Liver (tissue), 9 donors: ENCODE measurements around the gene NDUFC2. TPM values are rescaled to one million over a fixed set of nuclear protein-coding genes. Genes with fewer than 3 reads are reported as not detected.

Experiments used
- DNase-seq: peaks from one replicate; pipeline ENCODE4 v3.0.0-alpha.2; 2017; ENCODE audit warnings: low spot score
- H3K27ac ChIP-seq, 2 donors: one replicate each; pipeline ENCODE4 v1.7.0; 2013; ENCODE audit warnings: inconsistent platforms in 2 of 2, low read length in 2 of 2, control low read depth in 1 of 2, low read depth in 1 of 2, mild to moderate bottlenecking in 1 of 2
- H3K27me3 ChIP-seq, 4 donors: one replicate each; pipeline versions ENCODE4 v1.6.1 to v1.7.0; 2013; ENCODE audit warnings: low read length in 3 of 4, inconsistent platforms in 1 of 4, mild to moderate bottlenecking in 1 of 4, moderate library complexity in 1 of 4; ENCODE audit not compliant: control insufficient read depth in 4 of 4, insufficient read depth in 4 of 4
- H3K36me3 ChIP-seq, 4 donors: one replicate each; pipeline versions ENCODE4 v1.6.1 to v1.7.0; 2013; ENCODE audit warnings: low read length in 3 of 4, mild to moderate bottlenecking in 3 of 4, low read depth in 1 of 4, moderate library complexity in 1 of 4; ENCODE audit not compliant: control insufficient read depth in 4 of 4, insufficient read depth in 3 of 4
- H3K4me1 ChIP-seq, 4 donors: one replicate each; pipeline versions ENCODE4 v1.6.1 to v1.7.0; 2013; ENCODE audit warnings: low read length in 3 of 4, mild to moderate bottlenecking in 3 of 4, moderate library complexity in 1 of 4; ENCODE audit not compliant: control insufficient read depth in 4 of 4, insufficient read depth in 4 of 4
- H3K4me3 ChIP-seq, 3 donors: one replicate each; pipeline versions ENCODE4 v1.6.1 to v1.7.0; 2013; ENCODE audit warnings: low read length in 3 of 3, control low read depth in 1 of 3, low read depth in 1 of 3, mild to moderate bottlenecking in 1 of 3
- H3K9ac ChIP-seq, 2 donors: one replicate each; pipeline ENCODE4 v1.7.0; 2013; ENCODE audit warnings: low read length in 2 of 2, mild to moderate bottlenecking in 2 of 2, moderate library complexity in 2 of 2, control low read depth in 1 of 2, low read depth in 1 of 2
- H3K9me3 ChIP-seq, 4 donors: one replicate each; pipeline versions ENCODE4 v1.6.1 to v1.7.0; 2013; ENCODE audit warnings: low read length in 3 of 4; ENCODE audit not compliant: control insufficient read depth in 4 of 4
- EGR1 ChIP-seq, 2 donors: IDR thresholded peaks; 2 replicates each; pipeline ENCODE4 v1.6.1; 2016 to 2018; ENCODE audit warnings: antibody characterized with exemption in 2 of 2, low read depth in 2 of 2
- FOXA1 ChIP-seq: IDR thresholded peaks from 2 replicates; pipeline ENCODE4 v1.6.1; 2016; ENCODE audit warnings: antibody characterized with exemption
- FOXA2 ChIP-seq: IDR thresholded peaks from 2 replicates; pipeline ENCODE4 v1.6.1; 2016; ENCODE audit warnings: antibody characterized with exemption
- GABPA ChIP-seq, 2 donors: IDR thresholded peaks in 1 of 2; conservative IDR thresholded peaks in 1 of 2; 2 replicates each; pipeline ENCODE4 v1.6.1; 2016; ENCODE audit warnings: antibody characterized with exemption in 2 of 2, mild to moderate bottlenecking in 1 of 2, moderate library complexity in 1 of 2
- HNF4A ChIP-seq, 2 donors: conservative IDR thresholded peaks; 2 replicates each; pipeline ENCODE4 v1.6.1; 2016; ENCODE audit warnings: antibody characterized with exemption in 2 of 2, mild to moderate bottlenecking in 2 of 2
- HNF4G ChIP-seq: IDR thresholded peaks from 2 replicates; pipeline ENCODE4 v1.6.1; 2016; ENCODE audit warnings: antibody characterized with exemption
- JUND ChIP-seq, 2 donors: IDR thresholded peaks; 2 replicates each; pipeline ENCODE4 v1.6.1; 2016; ENCODE audit warnings: antibody characterized with exemption in 2 of 2
- NR2F2 ChIP-seq: IDR thresholded peaks from 2 replicates; pipeline ENCODE4 v1.6.1; 2016; ENCODE audit warnings: antibody characterized with exemption
- RAD21 ChIP-seq, 2 donors: IDR thresholded peaks; 2 replicates each; pipeline ENCODE4 v1.6.1; 2016; ENCODE audit warnings: antibody characterized with exemption in 2 of 2, mild to moderate bottlenecking in 2 of 2
- RXRA ChIP-seq, 2 donors: IDR thresholded peaks; 2 replicates each; pipeline ENCODE4 v1.6.1; 2017 to 2018; ENCODE audit warnings: antibody characterized with exemption in 2 of 2, mild to moderate bottlenecking in 1 of 2
- SP1 ChIP-seq: IDR thresholded peaks from 2 replicates; pipeline ENCODE4 v1.6.1; 2018; ENCODE audit warnings: antibody characterized with exemption, mild to moderate bottlenecking
- TAF1 ChIP-seq: conservative IDR thresholded peaks from 2 replicates; pipeline ENCODE4 v1.6.1; 2016; ENCODE audit warnings: antibody characterized with exemption, mild to moderate bottlenecking
- YY1 ChIP-seq: IDR thresholded peaks from 2 replicates; pipeline ENCODE4 v1.6.1; 2016; ENCODE audit warnings: antibody characterized with exemption, mild to moderate bottlenecking
- WGBS: extraction: QIAGEN DNeasy Blood & Tissue Kit; methylation state at CpG from one replicate; pipeline ENCODE4 v1.1.7; 2013; 5-methylcytosine and 5-hydroxymethylcytosine counted together
- polyA plus RNA-seq, 2 donors: library from polyadenylated mRNA; stranded (reverse) in 1 of 2; unstranded in 1 of 2; fragments of 200-250 nt in 1 of 2; fragments of >200 nt in 1 of 2; fragmentation: Nextera tagmentation in 1 of 2; extraction: Ambion mirVana in 1 of 2; gene quantifications; one replicate each; pipeline versions ENCODE4 v1.2.1 to v1.2.3, GENCODE V29; 2013 to 2015
- total RNA-seq, 2 donors: library from RNA; depleted of rRNA; stranded (reverse); fragments of >200 nt; gene quantifications; one replicate each; pipeline ENCODE4 v1.2.3, GENCODE V29; 2014
- TF ChIP-seq, protein P1 (sequence below): IDR thresholded peaks from 2 replicates; pipeline ENCODE4 v1.6.1; 2016; ENCODE audit warnings: antibody characterized with exemption, mild to moderate bottlenecking
- TF ChIP-seq, protein P2 (sequence below): fragments of 150-350 bp; IDR thresholded peaks from 2 replicates; pipeline ENCODE4 v1.5.1; 2017; ENCODE audit warnings: improper control_type of control experiment, low read depth, low read length; ENCODE audit not compliant: missing input control
- TF ChIP-seq, protein P3 (sequence below): IDR thresholded peaks from 2 replicates; pipeline ENCODE4 v1.6.1; 2016; ENCODE audit warnings: antibody characterized with exemption
- TF ChIP-seq, protein P4 (sequence below): IDR thresholded peaks from 2 replicates; pipeline ENCODE4 v1.6.1; 2016; ENCODE audit warnings: antibody characterized with exemption
- TF ChIP-seq, protein P5 (sequence below): IDR thresholded peaks from 2 replicates; pipeline ENCODE4 v1.6.1; 2016; ENCODE audit warnings: antibody characterized with exemption
- donor health status: healthy.
- donor health status: healthy.
- donor health status: healthy.
- donor health status: healthy.
- donor health status: healthy.

NDUFC2 gene
- total and polyA plus RNA-seq, 4 donors = 86.9 to 783 (median 199) TPM

DNA sequence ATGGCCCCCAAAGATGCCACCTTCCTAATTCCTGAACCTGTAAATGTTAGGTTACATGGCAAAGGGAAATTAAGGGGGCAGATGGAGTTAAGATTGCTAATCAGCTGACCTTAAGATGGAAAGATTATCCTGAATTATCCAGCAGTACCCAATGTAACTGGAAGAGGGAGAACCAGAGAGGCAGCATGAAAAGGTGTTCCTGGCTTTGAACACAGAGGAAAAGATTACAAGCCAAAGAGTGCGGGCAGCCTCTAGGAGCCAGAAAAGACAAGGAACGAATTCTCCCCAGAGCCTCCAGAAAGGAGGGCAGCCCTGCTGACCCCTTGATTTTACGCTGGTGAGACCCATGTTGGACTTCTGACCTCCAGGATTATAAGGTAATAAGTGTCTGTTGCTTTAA, 31.1 kb downstream of the NDUFC2 start:
- Histone ChIP-seq H3K4me3 (no peak overlapping the region), H3K4me1 (peaks cover 5 to 23% (median 13%) of the 10 kb centered on the region in 4 donors), H3K9ac (no peak overlapping the region), H3K27me3 (no peaks in the 10 kb centered on the region), H3K36me3 (no peaks in the 10 kb centered on the region), H3K9me3 (no peaks in the 10 kb centered on the region), H3K27ac (no peak overlapping the region)
- 62% methylated on average over 3 of the region's 3 CpGs for WGBS
- no peak for TF ChIP-seq FOXA1
- no peak for TF ChIP-seq NR2F2
- TF ChIP-seq, protein P1, sequence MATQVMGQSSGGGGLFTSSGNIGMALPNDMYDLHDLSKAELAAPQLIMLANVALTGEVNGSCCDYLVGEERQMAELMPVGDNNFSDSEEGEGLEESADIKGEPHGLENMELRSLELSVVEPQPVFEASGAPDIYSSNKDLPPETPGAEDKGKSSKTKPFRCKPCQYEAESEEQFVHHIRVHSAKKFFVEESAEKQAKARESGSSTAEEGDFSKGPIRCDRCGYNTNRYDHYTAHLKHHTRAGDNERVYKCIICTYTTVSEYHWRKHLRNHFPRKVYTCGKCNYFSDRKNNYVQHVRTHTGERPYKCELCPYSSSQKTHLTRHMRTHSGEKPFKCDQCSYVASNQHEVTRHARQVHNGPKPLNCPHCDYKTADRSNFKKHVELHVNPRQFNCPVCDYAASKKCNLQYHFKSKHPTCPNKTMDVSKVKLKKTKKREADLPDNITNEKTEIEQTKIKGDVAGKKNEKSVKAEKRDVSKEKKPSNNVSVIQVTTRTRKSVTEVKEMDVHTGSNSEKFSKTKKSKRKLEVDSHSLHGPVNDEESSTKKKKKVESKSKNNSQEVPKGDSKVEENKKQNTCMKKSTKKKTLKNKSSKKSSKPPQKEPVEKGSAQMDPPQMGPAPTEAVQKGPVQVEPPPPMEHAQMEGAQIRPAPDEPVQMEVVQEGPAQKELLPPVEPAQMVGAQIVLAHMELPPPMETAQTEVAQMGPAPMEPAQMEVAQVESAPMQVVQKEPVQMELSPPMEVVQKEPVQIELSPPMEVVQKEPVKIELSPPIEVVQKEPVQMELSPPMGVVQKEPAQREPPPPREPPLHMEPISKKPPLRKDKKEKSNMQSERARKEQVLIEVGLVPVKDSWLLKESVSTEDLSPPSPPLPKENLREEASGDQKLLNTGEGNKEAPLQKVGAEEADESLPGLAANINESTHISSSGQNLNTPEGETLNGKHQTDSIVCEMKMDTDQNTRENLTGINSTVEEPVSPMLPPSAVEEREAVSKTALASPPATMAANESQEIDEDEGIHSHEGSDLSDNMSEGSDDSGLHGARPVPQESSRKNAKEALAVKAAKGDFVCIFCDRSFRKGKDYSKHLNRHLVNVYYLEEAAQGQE = no peak
- TF ChIP-seq GABPA (IDR thresholded peaks at IDR 0.05 in 1 of 2, conservative IDR thresholded peaks at IDR 0.05 in 1 of 2) = no peak
- TF ChIP-seq, protein P2, sequence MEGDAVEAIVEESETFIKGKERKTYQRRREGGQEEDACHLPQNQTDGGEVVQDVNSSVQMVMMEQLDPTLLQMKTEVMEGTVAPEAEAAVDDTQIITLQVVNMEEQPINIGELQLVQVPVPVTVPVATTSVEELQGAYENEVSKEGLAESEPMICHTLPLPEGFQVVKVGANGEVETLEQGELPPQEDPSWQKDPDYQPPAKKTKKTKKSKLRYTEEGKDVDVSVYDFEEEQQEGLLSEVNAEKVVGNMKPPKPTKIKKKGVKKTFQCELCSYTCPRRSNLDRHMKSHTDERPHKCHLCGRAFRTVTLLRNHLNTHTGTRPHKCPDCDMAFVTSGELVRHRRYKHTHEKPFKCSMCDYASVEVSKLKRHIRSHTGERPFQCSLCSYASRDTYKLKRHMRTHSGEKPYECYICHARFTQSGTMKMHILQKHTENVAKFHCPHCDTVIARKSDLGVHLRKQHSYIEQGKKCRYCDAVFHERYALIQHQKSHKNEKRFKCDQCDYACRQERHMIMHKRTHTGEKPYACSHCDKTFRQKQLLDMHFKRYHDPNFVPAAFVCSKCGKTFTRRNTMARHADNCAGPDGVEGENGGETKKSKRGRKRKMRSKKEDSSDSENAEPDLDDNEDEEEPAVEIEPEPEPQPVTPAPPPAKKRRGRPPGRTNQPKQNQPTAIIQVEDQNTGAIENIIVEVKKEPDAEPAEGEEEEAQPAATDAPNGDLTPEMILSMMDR = no peak
- no peak for TF ChIP-seq HNF4A (conservative IDR thresholded peaks at IDR 0.05)
- TF ChIP-seq, protein P3, sequence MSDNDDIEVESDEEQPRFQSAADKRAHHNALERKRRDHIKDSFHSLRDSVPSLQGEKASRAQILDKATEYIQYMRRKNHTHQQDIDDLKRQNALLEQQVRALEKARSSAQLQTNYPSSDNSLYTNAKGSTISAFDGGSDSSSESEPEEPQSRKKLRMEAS = no peak
- TF ChIP-seq RAD21 (IDR thresholded peaks at IDR 0.05) = peak in 1 of 2 donors; percentile 27
- no peak for DNase-seq

DNA sequence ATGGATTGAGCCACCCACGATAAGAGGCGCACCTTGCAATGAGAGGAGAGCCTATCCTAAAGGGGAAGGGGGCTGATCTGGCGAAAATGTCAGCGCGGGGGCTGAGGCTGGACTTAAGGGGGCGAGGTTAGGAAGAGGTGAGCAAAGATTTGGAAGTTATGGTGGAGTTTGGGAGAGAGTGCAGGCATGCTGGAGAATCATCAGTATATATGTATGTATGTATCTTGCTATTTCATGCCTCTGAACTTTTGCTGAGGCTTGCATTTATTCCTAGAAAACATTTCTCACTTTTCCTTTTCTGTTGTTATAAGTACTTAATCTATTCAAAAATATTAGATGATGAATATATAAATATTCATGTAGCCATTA, 33.2 kb downstream of the NDUFC2 start:
- peak overlapping the region; percentile 72 to 74 for H3K27ac ChIP-seq
- WGBS = 21% methylated on average over 6 of the region's 6 CpGs
- H3K4me1 ChIP-seq = peaks cover 5 to 23% (median 13%) of the 10 kb centered on the region in 4 donors
- DNase-seq = no peak
- TF ChIP-seq HNF4A (conservative IDR thresholded peaks at IDR 0.05) = no peak
- TF ChIP-seq, protein P3 = no peak
- TF ChIP-seq, protein P4, sequence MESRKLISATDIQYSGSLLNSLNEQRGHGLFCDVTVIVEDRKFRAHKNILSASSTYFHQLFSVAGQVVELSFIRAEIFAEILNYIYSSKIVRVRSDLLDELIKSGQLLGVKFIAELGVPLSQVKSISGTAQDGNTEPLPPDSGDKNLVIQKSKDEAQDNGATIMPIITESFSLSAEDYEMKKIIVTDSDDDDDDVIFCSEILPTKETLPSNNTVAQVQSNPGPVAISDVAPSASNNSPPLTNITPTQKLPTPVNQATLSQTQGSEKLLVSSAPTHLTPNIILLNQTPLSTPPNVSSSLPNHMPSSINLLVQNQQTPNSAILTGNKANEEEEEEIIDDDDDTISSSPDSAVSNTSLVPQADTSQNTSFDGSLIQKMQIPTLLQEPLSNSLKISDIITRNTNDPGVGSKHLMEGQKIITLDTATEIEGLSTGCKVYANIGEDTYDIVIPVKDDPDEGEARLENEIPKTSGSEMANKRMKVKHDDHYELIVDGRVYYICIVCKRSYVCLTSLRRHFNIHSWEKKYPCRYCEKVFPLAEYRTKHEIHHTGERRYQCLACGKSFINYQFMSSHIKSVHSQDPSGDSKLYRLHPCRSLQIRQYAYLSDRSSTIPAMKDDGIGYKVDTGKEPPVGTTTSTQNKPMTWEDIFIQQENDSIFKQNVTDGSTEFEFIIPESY = no peak
- no peak for TF ChIP-seq TAF1
- TF ChIP-seq NR2F2 = no peak
- no peak for TF ChIP-seq SP1
- TF ChIP-seq GABPA (IDR thresholded peaks at IDR 0.05 in 1 of 2, conservative IDR thresholded peaks at IDR 0.05 in 1 of 2) = no peak
- no peak for TF ChIP-seq RAD21 (IDR thresholded peaks at IDR 0.05)
- TF ChIP-seq YY1 = no peak
- no peak for TF ChIP-seq HNF4G
- TF ChIP-seq RXRA (IDR thresholded peaks at IDR 0.05) = no peak
- no peak for TF ChIP-seq FOXA1
- TF ChIP-seq FOXA2 = no peak
- no peak for TF ChIP-seq JUND (IDR thresholded peaks at IDR 0.05)
- TF ChIP-seq, protein P5, sequence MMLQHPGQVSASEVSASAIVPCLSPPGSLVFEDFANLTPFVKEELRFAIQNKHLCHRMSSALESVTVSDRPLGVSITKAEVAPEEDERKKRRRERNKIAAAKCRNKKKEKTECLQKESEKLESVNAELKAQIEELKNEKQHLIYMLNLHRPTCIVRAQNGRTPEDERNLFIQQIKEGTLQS = no peak
- TF ChIP-seq EGR1 (IDR thresholded peaks at IDR 0.05; ENCODE audit: low read depth in 2 of 2) = no peak
- H3K36me3 ChIP-seq = no peaks in the 10 kb centered on the region
- no peak overlapping the region for H3K4me3 ChIP-seq
- no peaks in the 10 kb centered on the region for H3K9me3 ChIP-seq
- no peak overlapping the region for H3K9ac ChIP-seq
- no peaks in the 10 kb centered on the region for H3K27me3 ChIP-seq
